ENCODE results near the gene AASS.

AASS gene

GRCh38 chr7:122038904-122039303, 105.1 kb downstream of the AASS start:
- Histone ChIP-seq H3K9me3 (ENCODE audit: control insufficient read depth, insufficient read depth, low read depth, low read length) (no peaks in the 10 kb centered on the region), H3K36me3 (ENCODE audit: control insufficient read depth in 2 of 2, insufficient read depth in 1 of 2, low read length in 2 of 2) (no peaks in the 10 kb centered on the region), H3K27ac (ENCODE audit: extremely low read depth, low read depth, low read length) (no peak overlapping the region), H3K4me1 (ENCODE audit: control insufficient read depth, insufficient read depth, low read length) (no peaks in the 10 kb centered on the region), H3K4me3 (ENCODE audit: low read depth, low read length) (no peak overlapping the region)
- ChIA-PET CTCF (no interaction called here), POLR2A (no interaction called here)
- TF ChIP-seq ZNF561 (tag by site-specific recombination; IDR thresholded peaks at IDR 0.05; ENCODE audit: borderline replicate concordance) (no peak), ZNF664 (tag by site-specific recombination; IDR thresholded peaks at IDR 0.05) (no peak), SP7 (tag by site-specific recombination; IDR thresholded peaks at IDR 0.05) (no peak), ZFP3 (tag by site-specific recombination; IDR thresholded peaks at IDR 0.05; ENCODE audit: low read depth) (no peak), ZNF501 (tag by site-specific recombination; IDR thresholded peaks at IDR 0.05) (no peak), PRDM2 (tag by site-specific recombination; IDR thresholded peaks at IDR 0.05; ENCODE audit: borderline replicate concordance) (no peak), ZNF280D (tag by site-specific recombination; IDR thresholded peaks at IDR 0.05) (no peak), ZNF776 (tag by site-specific recombination; IDR thresholded peaks at IDR 0.05; ENCODE audit: borderline replicate concordance) (no peak), ZBTB26 (tag by site-specific recombination; optimal IDR thresholded peaks at IDR 0.05) (no peak), ZNF76 (tag by site-specific recombination; IDR thresholded peaks at IDR 0.05; ENCODE audit: borderline replicate concordance, low read depth) (no peak), MZF1 (tag by site-specific recombination; IDR thresholded peaks at IDR 0.05; ENCODE audit: borderline replicate concordance) (no peak), ZNF391 (tag by site-specific recombination; IDR thresholded peaks at IDR 0.05; ENCODE audit: borderline replicate concordance, low read depth) (no peak), ZNF518A (tag by site-specific recombination; conservative IDR thresholded peaks at IDR 0.05; ENCODE audit: low read depth) (no peak), ZNF132 (tag by site-specific recombination; IDR thresholded peaks at IDR 0.05; ENCODE audit: borderline replicate concordance) (no peak), ZNF585B (tag by site-specific recombination; IDR thresholded peaks at IDR 0.05) (no peak)
